ENCODE data around the gene KIR3DL2.

- TF ChIP-seq EZH2 (IDR thresholded peaks at IDR 0.05; ENCODE audit: low read depth) (no peak), CTCF (conservative IDR thresholded peaks at IDR 0.05) (no peak)
Measured at GRCh38 chr19:54889566-54889965, 39.3 kb downstream of the KIR3DL2 start.
